HG02610 (cell line): ENCODE results near the gene TANGO6.
"Not testable (repeated sequence)": the region's sequence is repeated elsewhere in the genome, so short reads cannot be mapped to it uniquely, and the experiment has no call there.

Source experiments
- ATAC-seq: cut with Tn5 transposase; IDR thresholded peaks from one replicate; pipeline ENCODE4 v1.9.1; 2021; ENCODE audit warnings: mild to moderate bottlenecking, moderate library complexity; ENCODE audit not compliant: unreplicated experiment

The TANGO6 gene

GRCh38 chr16:68843482-68844210 is at the start of gene TANGO6:
TANGO6 (plus strand) TSS chr16:68843531; CDS start chr16:68843618, 87 bp downstream.
- peak; percentile 88 for ATAC-seq

DNA sequence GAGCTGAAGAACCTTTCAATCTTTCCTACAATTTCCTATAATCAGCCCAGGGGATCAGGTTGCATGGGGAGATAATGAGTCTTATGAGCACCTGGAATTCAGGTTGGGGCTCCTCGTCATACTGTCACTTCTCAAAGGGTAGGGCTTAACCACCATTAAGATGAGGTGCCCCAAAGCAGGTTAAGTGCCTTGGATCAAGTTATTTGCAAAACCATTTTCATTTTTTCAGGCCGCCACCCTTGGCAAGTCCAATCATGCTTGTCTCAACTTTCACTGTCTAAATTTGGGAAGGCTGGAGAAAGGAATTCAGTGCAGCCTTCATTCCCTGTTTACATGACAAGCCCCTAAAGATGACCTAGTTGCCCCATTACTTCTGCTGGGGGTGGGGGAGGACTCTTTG is 44.9 kb upstream of the TANGO6 start:
- no peak for ATAC-seq

- no peak for ATAC-seq
These were observed 43.0 kb upstream of the TANGO6 start for GRCh38 chr16:68800257-68800875.

DNA sequence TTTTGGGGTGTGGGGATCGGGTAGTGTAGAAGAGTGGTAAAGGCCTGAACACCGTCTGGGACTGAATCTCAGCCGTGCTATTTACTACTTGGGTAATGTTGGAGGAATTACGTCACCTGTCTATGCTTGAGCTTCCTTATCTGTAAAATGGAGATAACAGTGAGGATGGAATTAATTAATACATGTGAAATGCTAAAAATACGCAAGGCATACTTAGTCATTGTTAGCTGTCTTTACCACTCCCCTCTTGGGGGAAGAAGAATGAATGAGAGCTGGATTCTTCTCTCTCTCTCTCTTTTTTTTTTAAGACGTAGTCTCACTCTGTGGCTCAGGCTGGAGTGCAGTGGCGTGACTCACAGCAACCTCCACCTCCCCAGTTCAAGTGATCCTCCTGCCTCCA is 41.1 kb upstream of the TANGO6 start:
- no peak for ATAC-seq

GRCh38 chr16:68806422-68806821 is 36.9 kb upstream of the TANGO6 start:
- ATAC-seq, result no peak

DNA sequence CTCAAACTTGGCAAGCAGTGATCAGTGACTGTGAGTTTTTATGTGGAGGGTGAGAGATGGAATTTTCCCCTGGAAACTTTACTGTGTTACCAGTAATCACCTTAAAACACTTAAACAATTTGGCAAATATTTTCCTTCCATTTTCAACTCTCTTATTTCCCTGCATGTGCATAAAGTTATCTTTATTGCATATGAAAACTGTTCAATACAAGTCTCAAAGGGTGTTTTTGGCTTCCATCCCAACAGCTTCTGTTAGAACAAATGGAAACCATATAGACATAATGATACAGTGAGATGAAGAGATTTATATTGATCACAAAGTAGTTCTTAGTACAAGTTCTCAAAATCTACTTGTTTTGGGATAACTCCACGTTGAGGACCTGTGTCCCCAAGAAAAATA is 36.4 kb upstream of the TANGO6 start:
- no peak for ATAC-seq

DNA sequence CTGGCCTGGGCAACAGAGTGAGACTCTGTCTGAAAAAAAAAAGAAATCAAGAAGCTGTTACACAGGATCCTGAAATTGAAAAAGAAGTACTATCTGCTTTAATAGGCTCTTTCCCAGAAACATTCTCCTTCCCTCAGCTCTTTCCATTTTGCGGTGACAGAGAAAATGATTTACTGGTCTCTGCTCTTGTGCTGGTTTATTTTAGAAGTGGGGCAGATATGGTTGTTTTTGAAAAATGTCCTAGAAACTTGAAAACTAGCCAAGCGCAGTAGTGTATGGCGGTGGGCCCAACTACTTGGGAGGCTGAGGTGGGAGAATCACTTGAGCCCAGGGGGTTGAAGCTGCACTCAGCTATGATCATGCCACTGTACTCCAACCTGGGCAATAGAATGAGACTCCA is 28.8 kb upstream of the TANGO6 start:
- no peak for ATAC-seq

- no peak for ATAC-seq
These were observed 19.8 kb upstream of the TANGO6 start for GRCh38 chr16:68823401-68824135.

DNA sequence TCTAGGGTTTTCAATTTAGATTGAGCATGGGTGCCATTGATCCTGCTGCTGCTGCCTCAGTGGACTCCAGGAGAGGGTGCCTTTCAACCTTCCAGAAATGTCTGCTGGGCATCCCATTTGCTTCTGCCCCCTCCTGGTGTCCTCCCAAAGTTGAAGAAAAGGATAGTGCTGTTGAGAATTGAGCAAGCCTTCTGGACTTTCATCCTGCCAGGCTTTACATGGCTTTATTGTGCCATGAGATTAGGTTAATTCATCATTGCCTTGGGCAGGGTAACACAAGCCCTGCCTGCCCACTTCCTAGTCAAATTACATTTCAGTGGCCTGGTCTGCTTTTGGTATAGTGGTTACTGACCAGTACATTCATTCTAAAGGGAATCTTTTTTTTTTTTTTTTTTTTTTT is 17.9 kb upstream of the TANGO6 start:
- no peak for ATAC-seq

GRCh38 chr16:68826652-68827051 is 16.7 kb upstream of the TANGO6 start:
- ATAC-seq, result no peak

DNA sequence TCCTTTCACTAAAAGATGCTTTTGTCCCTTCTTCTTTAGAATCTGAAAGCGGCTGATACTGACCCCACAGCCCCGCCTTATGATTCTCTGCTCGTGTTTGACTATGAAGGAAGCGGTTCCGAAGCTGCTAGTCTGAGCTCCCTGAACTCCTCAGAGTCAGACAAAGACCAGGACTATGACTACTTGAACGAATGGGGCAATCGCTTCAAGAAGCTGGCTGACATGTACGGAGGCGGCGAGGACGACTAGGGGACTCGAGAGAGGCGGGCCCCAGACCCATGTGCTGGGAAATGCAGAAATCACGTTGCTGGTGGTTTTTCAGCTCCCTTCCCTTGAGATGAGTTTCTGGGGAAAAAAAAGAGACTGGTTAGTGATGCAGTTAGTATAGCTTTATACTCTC is 10.1 kb upstream of the TANGO6 start:
- no peak for ATAC-seq

GRCh38 chr16:68834550-68834949 is 8.8 kb upstream of the TANGO6 start:
- ATAC-seq, result no peak

DNA sequence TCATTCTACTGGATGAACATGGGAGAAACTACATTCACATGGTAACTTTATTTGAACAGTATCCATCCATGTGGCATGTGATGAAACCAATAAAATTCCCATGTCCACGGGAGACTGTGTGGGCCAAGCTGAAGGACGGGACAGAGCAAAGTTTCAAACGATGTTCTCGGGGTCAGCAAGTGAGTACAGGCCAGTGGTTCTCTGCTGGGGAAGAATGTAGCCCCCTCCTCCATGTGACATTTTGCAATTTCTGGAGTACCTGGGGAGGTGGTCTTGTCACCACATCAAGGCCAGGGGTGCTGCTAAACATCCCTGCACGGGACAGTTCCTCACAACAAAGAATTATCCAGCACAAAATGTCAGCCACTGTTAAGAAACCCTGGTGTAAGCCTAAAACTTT is 7.4 kb upstream of the TANGO6 start:
- ATAC-seq, result no peak

GRCh38 chr16:68839831-68840230 is 3.5 kb upstream of the TANGO6 start:
- no peak for ATAC-seq

DNA sequence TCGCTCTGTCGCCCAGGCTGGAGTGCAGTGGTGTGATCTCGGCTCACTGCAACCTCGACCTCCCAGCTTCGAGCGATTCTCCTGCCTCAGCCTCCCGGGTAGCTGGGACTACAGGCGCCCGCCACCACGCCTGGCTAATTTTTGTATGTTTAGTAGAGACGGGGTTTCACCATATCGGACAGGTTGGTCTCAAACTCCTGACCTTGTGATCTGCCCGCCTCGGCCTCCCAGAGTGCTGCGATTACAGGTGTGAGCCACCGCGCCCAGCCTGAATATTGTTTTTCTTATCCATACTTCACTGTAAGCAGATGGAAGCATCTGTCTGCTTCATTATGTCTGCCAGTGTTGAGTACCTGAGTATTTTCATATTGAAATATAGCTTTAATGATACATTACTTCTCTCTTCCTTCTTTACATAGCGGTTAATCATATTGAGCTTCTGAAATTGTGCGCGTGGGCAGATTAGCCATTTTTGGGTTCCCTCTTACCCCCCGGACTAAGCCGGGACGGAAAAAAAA is 308 bp upstream of the TANGO6 start:
- ATAC-seq, result not testable (repeated sequence)

GRCh38 chr16:68844211-68844564 is 857 bp downstream of the TANGO6 start:
- ATAC-seq, result no peak

DNA sequence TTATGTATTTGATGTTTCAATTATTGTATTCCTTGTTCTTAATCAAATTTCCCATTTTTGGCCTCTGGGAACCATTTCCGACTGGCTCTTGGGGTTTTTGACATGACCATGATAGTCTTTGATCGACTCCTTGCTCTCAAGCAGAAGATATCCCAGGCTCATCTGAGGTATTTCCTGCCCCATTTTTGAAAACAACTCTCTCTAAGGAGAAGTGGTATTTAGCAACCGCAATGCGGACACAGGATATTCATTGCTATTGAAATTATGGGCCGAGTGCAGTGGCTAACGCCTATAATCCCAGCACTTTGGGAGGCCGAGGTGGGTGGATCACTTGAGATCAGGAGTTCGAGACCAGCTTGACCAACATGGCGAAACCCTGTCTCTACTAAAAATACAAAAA is 5.5 kb downstream of the TANGO6 start:
- no peak for ATAC-seq

GRCh38 chr16:68850481-68850880 is 7.2 kb downstream of the TANGO6 start:
- ATAC-seq, result no peak

GRCh38 chr16:68851601-68852000 is 8.3 kb downstream of the TANGO6 start:
- no peak for ATAC-seq

- no peak for ATAC-seq
These were observed 14.1 kb downstream of the TANGO6 start for GRCh38 chr16:68857479-68857878.

DNA sequence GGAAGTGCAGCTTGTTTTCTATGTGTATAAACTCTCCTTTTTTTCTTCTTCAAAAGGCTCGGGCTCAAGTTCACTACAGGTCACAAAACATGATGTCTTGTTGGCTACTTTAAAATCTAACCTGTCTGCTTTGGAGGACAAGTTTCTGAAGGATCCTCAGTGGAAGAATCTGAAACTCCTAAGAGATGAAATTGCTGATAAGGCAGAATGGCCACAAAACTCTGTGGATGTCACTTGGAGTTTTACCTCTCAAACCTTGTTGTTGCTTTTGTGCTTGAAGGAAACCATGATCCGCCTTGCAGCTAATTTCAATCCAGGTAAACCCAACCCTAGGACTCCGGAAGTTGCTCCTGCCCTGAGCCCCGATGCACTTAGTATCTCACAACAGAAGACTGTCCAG is 16.5 kb downstream of the TANGO6 start:
- no peak for ATAC-seq
